Measurements from ENCODE around the gene DNAJB7. TPM values are rescaled to one million over a fixed set of nuclear protein-coding genes. Genes with fewer than 3 reads are reported as not detected.

The DNAJB7 gene
- total RNA-seq, 4 donors from 2014 or later: 3.9 to 5.2 (median 4.4) TPM; not detected in 1

DNA sequence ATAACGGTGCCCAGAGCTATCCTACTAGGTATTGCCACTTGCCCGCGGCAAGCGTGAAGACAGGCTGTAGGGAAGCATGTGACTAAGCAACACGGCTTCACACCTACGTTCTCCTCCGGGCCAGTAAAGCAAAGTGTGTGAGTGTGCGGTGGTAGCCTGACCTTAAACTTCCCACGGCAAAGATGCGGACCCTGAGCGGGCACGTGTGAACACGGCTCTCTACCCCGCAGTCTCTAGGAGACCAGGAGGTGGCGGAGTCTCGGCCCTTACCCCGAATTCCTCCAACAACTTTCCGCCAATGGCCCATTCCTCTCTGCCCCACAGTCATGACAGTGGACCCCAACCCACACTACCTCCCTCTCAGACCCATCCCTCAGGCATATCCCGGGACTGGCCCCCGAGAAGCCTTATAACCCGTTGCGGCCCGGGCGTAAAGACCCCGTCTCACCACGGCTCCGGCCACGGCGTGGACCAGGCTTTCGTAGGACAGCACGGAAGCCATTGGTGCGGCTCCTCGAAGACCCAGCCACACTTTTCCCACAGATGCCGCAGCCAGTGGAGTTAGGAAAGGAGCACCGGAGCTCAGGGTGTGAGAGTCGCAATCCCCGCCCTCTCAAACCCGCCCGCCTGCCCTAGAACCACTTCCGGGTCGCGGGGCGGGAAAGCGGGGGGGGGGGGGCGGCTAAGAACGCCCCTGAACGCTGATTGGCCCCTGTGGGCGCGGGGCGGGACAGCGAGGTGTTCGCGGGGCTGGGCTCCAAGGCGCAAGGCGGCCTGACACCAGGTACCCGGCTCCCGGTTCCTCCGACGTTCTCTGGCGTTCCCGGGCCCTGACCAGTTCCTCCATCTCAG, 42.9 kb downstream of the DNAJB7 start, which contains the start of gene SLC25A17:
Gene SLC25A17, minus strand, starts transcription at position 600 of the 852 bp plus-strand sequence. Its CDS starts 98 bp downstream, at position 502.
- H3K36me3 ChIP-seq: peaks cover 0 to 6% (median 0%) of the 10 kb centered on the region in 3 donors
- TF ChIP-seq, protein P1, sequence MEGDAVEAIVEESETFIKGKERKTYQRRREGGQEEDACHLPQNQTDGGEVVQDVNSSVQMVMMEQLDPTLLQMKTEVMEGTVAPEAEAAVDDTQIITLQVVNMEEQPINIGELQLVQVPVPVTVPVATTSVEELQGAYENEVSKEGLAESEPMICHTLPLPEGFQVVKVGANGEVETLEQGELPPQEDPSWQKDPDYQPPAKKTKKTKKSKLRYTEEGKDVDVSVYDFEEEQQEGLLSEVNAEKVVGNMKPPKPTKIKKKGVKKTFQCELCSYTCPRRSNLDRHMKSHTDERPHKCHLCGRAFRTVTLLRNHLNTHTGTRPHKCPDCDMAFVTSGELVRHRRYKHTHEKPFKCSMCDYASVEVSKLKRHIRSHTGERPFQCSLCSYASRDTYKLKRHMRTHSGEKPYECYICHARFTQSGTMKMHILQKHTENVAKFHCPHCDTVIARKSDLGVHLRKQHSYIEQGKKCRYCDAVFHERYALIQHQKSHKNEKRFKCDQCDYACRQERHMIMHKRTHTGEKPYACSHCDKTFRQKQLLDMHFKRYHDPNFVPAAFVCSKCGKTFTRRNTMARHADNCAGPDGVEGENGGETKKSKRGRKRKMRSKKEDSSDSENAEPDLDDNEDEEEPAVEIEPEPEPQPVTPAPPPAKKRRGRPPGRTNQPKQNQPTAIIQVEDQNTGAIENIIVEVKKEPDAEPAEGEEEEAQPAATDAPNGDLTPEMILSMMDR (IDR thresholded peaks at IDR 0.05): peak in 5 of 6 experiments; percentile 28 to 56 (median 37)
- peak in 1 of 2 donors; percentile 34 for TF ChIP-seq POLR2A (IDR thresholded peaks at IDR 0.05)
- H3K27me3 ChIP-seq: no peaks in the 10 kb centered on the region
- peak within 1 kb of the TSS; percentile 77 to 96 (median 80) for H3K4me3 ChIP-seq
- DNase-seq: peak; percentile 88 to 96 (median 96)
- no peaks in the 10 kb centered on the region for H3K9me3 ChIP-seq
- H3K4me1 ChIP-seq: peaks cover 0 to 19% (median 8%) of the 10 kb centered on the region in 4 donors
- H3K27ac ChIP-seq: peak within 1 kb of the TSS; percentile 69 to 83 (median 76)

DNA sequence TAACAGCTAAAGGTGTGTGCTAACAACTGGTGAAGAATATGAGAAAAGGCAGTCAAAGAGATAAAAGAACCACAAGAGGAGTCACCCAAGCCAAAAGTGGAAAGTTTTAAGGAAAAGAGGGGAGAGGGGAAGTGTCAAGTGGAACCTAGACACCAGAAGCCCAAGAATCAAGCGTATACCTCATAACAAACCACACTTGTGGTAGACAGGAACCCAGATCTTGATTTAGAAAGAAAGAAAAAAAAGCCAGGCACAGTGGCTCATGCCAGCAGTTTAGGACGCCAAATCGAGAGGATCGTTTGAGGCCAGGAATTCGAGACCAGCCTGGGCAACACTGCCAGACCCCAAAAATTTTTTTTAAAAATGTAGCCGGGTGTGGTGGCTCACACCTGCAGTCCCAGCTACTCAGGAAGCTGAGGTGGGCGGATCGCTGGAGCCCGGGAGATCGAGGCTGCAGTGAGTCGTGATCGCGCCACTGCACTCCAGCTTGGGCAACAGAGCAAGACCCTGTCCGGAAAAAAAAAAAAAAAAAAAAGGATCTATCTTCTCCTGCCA, 43.6 kb downstream of the DNAJB7 start:
- Histone ChIP-seq H3K9me3 (no peaks in the 10 kb centered on the region), H3K4me3 (peak overlapping the region; percentile 77 to 96 (median 80)), H3K36me3 (peaks cover 0 to 3% (median 0%) of the 10 kb centered on the region in 3 donors), H3K4me1 (peaks cover 0 to 19% (median 8%) of the 10 kb centered on the region in 4 donors), H3K27me3 (no peaks in the 10 kb centered on the region), H3K27ac (peak overlapping the region in 1 of 4 donors; percentile 83)
- TF ChIP-seq, protein P1 (IDR thresholded peaks at IDR 0.05): no peak
- DNase-seq: peak in 1 of 3 donors; percentile 25

DNA sequence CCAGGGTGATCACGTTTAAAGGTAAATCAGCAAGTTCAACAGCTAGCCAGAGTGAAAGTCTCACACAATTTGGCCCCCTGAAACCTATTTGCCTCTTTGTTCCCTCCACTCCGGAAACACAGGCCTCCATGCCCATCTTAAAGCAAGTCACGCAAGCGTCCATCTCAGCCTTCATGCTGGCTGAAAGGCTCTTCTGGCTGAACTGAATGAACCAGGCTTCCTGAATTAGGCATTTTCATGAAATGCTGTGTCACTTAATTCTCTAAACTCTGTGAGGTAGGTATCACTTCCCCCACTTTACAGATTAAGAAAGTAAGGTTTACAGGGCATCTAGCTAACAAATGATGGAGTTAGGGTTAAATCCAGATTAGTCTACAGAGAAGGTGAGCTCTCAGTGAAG, 44.2 kb downstream of the DNAJB7 start:
- Histone ChIP-seq H3K4me1 (peaks cover 0 to 19% (median 8%) of the 10 kb centered on the region in 4 donors), H3K27ac (no peak overlapping the region), H3K4me3 (peak overlapping the region in 1 of 4 donors; percentile 96), H3K27me3 (no peaks in the 10 kb centered on the region), H3K9me3 (no peaks in the 10 kb centered on the region), H3K36me3 (peaks cover 0 to 3% (median 0%) of the 10 kb centered on the region in 3 donors)
- TF ChIP-seq, protein P1 (IDR thresholded peaks at IDR 0.05): no peak
- TF ChIP-seq POLR2A (IDR thresholded peaks at IDR 0.05): no peak
- DNase-seq: no peak

DNA sequence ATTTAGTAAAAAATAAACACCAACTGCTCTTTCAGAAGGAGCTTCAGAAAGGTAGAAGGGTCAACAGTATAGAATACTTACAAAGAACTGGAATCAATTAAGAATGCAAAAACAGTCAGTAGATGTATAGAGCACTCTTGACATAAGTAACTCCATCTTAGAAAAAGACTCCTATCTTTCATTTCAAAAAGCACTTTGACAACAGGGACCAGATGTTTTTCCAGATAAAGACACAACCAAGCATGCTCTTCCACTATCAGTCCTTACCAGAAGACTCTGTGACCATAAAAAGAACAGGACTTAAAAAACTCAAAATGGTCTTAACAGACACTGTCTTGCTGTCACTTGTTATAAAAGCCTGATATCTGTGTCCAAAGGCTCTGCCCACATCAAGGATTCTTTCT, 48.0 kb downstream of the DNAJB7 start:
- TF ChIP-seq, protein P1 (IDR thresholded peaks at IDR 0.05): no peak
- no peak for TF ChIP-seq POLR2A (IDR thresholded peaks at IDR 0.05)

More for the DNA sequence above, 48.0 kb downstream of the DNAJB7 start:
- no peaks in the 10 kb centered on the region for H3K36me3 ChIP-seq
- H3K27me3 ChIP-seq: no peaks in the 10 kb centered on the region
- no peak overlapping the region for H3K4me3 ChIP-seq
- no peak overlapping the region for H3K27ac ChIP-seq
- no peak for DNase-seq
- peaks cover 0 to 12% (median 8%) of the 10 kb centered on the region in 4 donors for H3K4me1 ChIP-seq
- no peaks in the 10 kb centered on the region for H3K9me3 ChIP-seq

Small RNA genes within 50 kb of the gene (small RNA-seq; reads per million reads assigned to genes)
- 0 reads per million in 2 donors for gene MIR4766

Other genes starting within 250 kb of the DNAJB7 start
- gene MRTFA, start 225.4 kb downstream of the DNAJB7 start, total RNA-seq: 10 to 100 TPM; 36.3 to 98.2 (median 78.1) TPM
- gene MCHR1, start 182.6 kb downstream of the DNAJB7 start, total RNA-seq: not detected
- gene SLC25A17, start 42.8 kb downstream of the DNAJB7 start, total RNA-seq: 10 to 100 TPM in 3 of 4 donors, 1 to 10 TPM in 1; 9.8 to 19.2 (median 13.9) TPM
- gene ST13, start 5.5 kb downstream of the DNAJB7 start, total RNA-seq: 10 to 100 TPM; 53.4 to 75.1 (median 72.0) TPM
- 10 to 100 TPM in 1 of 4 donors, 1 to 10 TPM in 3; 1.4 to 10.5 (median 6.6) TPM for gene XPNPEP3, start 5.0 kb downstream of the DNAJB7 start, total RNA-seq
- 10 to 100 TPM; 25.9 to 37.5 (median 27.2) TPM for gene RBX1, start 89.3 kb upstream of the DNAJB7 start, total RNA-seq
- gene EP300, start 230.5 kb upstream of the DNAJB7 start, total RNA-seq: 100 to 1,000 TPM; 142 to 155 (median 149) TPM